ENCODE data around the gene SLF2.
A peak's percentile ranks its signal among the peaks of the same experiment; 100 is the strongest.

SLF2 gene

DNA sequence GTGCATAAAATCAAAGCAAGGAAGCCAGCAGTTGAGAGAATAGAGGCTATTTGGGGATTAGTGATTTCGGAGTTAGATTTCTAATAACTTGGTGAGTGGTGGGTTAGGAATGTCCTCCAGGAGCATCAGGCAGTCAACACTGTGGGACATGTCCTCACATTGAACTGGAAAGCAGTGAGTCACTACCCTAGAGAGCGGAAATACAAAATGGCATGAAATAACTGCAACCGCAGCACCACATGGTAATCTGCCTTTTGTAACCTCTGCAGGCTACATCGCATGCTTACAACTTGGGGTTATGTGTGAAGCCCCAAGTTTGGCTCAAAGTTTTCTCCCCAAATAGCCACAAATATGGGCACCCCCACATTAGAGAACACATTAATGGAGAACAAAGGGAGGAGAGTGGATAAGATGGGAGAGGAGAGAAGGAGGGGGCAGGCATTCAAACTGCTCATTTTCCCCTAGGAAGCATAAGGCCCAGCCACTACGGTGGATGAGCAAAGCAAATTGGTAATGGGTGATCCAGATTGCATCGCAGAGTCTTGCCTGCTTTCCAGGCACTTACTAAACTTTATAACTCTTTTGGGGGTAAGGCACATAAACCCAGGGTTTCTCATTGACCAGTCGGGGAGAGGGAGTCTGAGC lies 22.0 kb upstream of the SLF2 start:
- H3K4me3 ChIP-seq (ENCODE audit: low read length), result no peak overlapping the region
- H3K36me3 ChIP-seq (ENCODE audit: insufficient read depth, low read depth, low read length), result no peaks in the 10 kb centered on the region
- no peaks in the 10 kb centered on the region for H3K27me3 ChIP-seq (ENCODE audit: insufficient read depth, low read length)
- no peak overlapping the region for H3K27ac ChIP-seq (ENCODE audit: low read length)
- peak overlapping the region; percentile 13; the same call in 1 of the 2 replicates for H3K9ac ChIP-seq (ENCODE audit: low read depth, low read length)
- no peaks in the 10 kb centered on the region for H3K9me3 ChIP-seq (ENCODE audit: insufficient read depth, low read depth, low read length)
- peaks cover 13% of the 10 kb centered on the region for H3K4me1 ChIP-seq (ENCODE audit: insufficient read depth, low read length)

- Histone ChIP-seq H3K36me3 (ENCODE audit: insufficient read depth, low read depth, low read length) (no peaks in the 10 kb centered on the region), H3K4me1 (ENCODE audit: insufficient read depth, low read length) (peaks cover 13% of the 10 kb centered on the region), H3K9ac (ENCODE audit: low read depth, low read length) (no peak overlapping the region), H3K27me3 (ENCODE audit: insufficient read depth, low read length) (no peaks in the 10 kb centered on the region), H3K4me3 (ENCODE audit: low read length) (no peak overlapping the region), H3K27ac (ENCODE audit: low read length) (no peak overlapping the region), H3K9me3 (ENCODE audit: insufficient read depth, low read depth, low read length) (no peaks in the 10 kb centered on the region)
Observed at GRCh38 chr10:100894033-100894432, 18.7 kb upstream of the SLF2 start.

- no peak overlapping the region for H3K9ac ChIP-seq (ENCODE audit: low read depth, low read length)
- H3K4me1 ChIP-seq (ENCODE audit: insufficient read depth, low read length), result peaks cover 13% of the 10 kb centered on the region
- H3K27ac ChIP-seq (ENCODE audit: low read length), result no peak overlapping the region
Observed at GRCh38 chr10:100894589-100895294, 18.0 kb upstream of the SLF2 start.

GRCh38 chr10:100895346-100895745 lies 17.4 kb upstream of the SLF2 start:
- no peaks in the 10 kb centered on the region for H3K9me3 ChIP-seq (ENCODE audit: insufficient read depth, low read depth, low read length)
- no peak overlapping the region for H3K27ac ChIP-seq (ENCODE audit: low read length)
- no peak overlapping the region for H3K9ac ChIP-seq (ENCODE audit: low read depth, low read length)
- no peaks in the 10 kb centered on the region for H3K36me3 ChIP-seq (ENCODE audit: insufficient read depth, low read depth, low read length)
- peaks cover 8% of the 10 kb centered on the region for H3K4me1 ChIP-seq (ENCODE audit: insufficient read depth, low read length)
- H3K27me3 ChIP-seq (ENCODE audit: insufficient read depth, low read length), result no peaks in the 10 kb centered on the region
- no peak overlapping the region for H3K4me3 ChIP-seq (ENCODE audit: low read length)

More at GRCh38 chr10:100894589-100895294, 18.0 kb upstream of the SLF2 start:
- Histone ChIP-seq H3K9me3 (ENCODE audit: insufficient read depth, low read depth, low read length) (no peaks in the 10 kb centered on the region), H3K27me3 (ENCODE audit: insufficient read depth, low read length) (no peaks in the 10 kb centered on the region), H3K4me3 (ENCODE audit: low read length) (no peak overlapping the region), H3K36me3 (ENCODE audit: insufficient read depth, low read depth, low read length) (no peaks in the 10 kb centered on the region)

- Histone ChIP-seq H3K4me1 (ENCODE audit: insufficient read depth, low read length) (peaks cover 2% of the 10 kb centered on the region), H3K9me3 (ENCODE audit: insufficient read depth, low read depth, low read length) (no peaks in the 10 kb centered on the region), H3K9ac (ENCODE audit: low read depth, low read length) (no peak overlapping the region), H3K36me3 (ENCODE audit: insufficient read depth, low read depth, low read length) (no peaks in the 10 kb centered on the region), H3K27me3 (ENCODE audit: insufficient read depth, low read length) (no peaks in the 10 kb centered on the region), H3K27ac (ENCODE audit: low read length) (no peak overlapping the region), H3K4me3 (ENCODE audit: low read length) (no peak overlapping the region)
Observed at GRCh38 chr10:100895896-100896295, 16.9 kb upstream of the SLF2 start.

DNA sequence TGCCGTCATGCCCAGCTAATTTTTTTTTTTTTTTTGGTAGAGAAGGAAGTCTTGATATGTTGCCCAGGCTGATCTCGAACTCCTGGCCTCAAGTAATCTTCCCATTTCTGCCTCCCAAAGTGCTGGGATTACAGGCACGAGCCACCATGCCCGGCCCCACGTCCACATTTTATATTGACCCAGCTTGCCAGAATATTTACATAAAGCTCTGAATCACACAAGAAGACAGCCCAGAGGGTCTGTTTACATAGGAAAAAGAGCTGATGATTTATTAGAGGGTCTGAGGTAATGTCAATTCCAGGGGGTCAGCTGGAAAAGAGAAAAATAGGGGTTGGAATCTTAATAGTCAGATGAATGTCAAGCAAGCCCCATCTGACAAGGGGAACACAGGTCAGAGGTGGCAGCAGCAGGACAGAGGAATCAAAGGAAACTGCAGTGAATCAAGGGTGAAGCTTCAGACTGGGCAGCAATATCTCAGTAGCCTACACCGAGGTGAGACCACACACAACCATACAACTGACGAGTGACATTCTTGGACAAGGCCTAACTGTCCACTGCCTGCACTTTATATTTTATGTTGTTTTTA lies 15.8 kb upstream of the SLF2 start:
- H3K36me3 ChIP-seq (ENCODE audit: insufficient read depth, low read depth, low read length), result no peaks in the 10 kb centered on the region
- H3K27me3 ChIP-seq (ENCODE audit: insufficient read depth, low read length), result no peaks in the 10 kb centered on the region
- H3K27ac ChIP-seq (ENCODE audit: low read length), result no peak overlapping the region
- no peak overlapping the region for H3K9ac ChIP-seq (ENCODE audit: low read depth, low read length)
- H3K4me1 ChIP-seq (ENCODE audit: insufficient read depth, low read length), result no peaks in the 10 kb centered on the region
- no peaks in the 10 kb centered on the region for H3K9me3 ChIP-seq (ENCODE audit: insufficient read depth, low read depth, low read length)
- no peak overlapping the region for H3K4me3 ChIP-seq (ENCODE audit: low read length)

GRCh38 chr10:100897976-100898375 lies 14.8 kb upstream of the SLF2 start:
- Histone ChIP-seq H3K27me3 (ENCODE audit: insufficient read depth, low read length) (no peaks in the 10 kb centered on the region), H3K36me3 (ENCODE audit: insufficient read depth, low read depth, low read length) (no peaks in the 10 kb centered on the region), H3K9ac (ENCODE audit: low read depth, low read length) (no peak overlapping the region), H3K4me3 (ENCODE audit: low read length) (no peak overlapping the region), H3K4me1 (ENCODE audit: insufficient read depth, low read length) (no peaks in the 10 kb centered on the region), H3K27ac (ENCODE audit: low read length) (no peak overlapping the region), H3K9me3 (ENCODE audit: insufficient read depth, low read depth, low read length) (no peaks in the 10 kb centered on the region)

DNA sequence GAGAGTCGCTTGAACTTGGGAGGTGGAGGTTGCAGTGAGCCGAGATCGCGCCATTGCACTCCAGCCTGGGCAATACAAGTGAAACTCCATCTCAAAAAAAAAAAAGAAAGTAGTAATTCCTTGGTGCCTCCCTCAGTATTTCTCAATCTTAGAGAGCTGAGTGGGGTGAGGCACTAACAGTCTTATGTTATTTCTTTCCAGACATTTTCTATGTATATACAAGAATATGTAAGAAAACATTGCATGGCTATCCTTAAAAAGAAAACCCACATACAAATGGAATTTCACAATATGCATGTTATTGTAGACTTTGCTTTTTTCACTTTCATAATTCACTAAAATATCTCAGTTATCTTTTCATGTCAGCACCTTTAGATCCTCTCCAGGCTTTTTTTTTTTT lies 13.6 kb upstream of the SLF2 start:
- no peaks in the 10 kb centered on the region for H3K9me3 ChIP-seq (ENCODE audit: insufficient read depth, low read depth, low read length)
- no peak overlapping the region for H3K4me3 ChIP-seq (ENCODE audit: low read length)
- no peak overlapping the region for H3K9ac ChIP-seq (ENCODE audit: low read depth, low read length)
- no peaks in the 10 kb centered on the region for H3K36me3 ChIP-seq (ENCODE audit: insufficient read depth, low read depth, low read length)
- H3K27me3 ChIP-seq (ENCODE audit: insufficient read depth, low read length), result no peaks in the 10 kb centered on the region
- no peaks in the 10 kb centered on the region for H3K4me1 ChIP-seq (ENCODE audit: insufficient read depth, low read length)
- no peak overlapping the region for H3K27ac ChIP-seq (ENCODE audit: low read length)

DNA sequence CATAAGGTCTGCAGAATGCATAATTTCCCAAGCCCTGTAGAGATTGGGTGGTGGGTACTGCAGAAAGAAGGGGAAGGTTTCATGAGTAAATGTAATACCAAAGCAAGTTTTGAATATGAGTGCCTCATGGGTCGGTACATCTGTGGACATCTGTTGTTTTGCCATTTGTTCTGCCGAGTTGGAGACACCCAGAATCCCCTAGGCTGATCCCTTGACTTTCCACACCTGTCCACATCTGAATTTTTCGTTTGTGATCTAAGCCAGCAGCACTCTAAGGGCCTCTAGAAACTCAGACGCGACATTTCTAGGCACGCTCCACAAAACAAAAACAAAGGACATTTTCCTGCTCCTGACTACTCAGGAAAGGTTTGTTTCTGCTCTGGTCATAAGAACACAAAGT lies 11.7 kb upstream of the SLF2 start:
- Histone ChIP-seq H3K9ac (ENCODE audit: low read depth, low read length) (no peak overlapping the region), H3K36me3 (ENCODE audit: insufficient read depth, low read depth, low read length) (no peaks in the 10 kb centered on the region), H3K4me1 (ENCODE audit: insufficient read depth, low read length) (no peaks in the 10 kb centered on the region), H3K9me3 (ENCODE audit: insufficient read depth, low read depth, low read length) (no peaks in the 10 kb centered on the region), H3K27ac (ENCODE audit: low read length) (no peak overlapping the region), H3K4me3 (ENCODE audit: low read length) (no peak overlapping the region), H3K27me3 (ENCODE audit: insufficient read depth, low read length) (no peaks in the 10 kb centered on the region)

GRCh38 chr10:100902622-100903021 lies 10.1 kb upstream of the SLF2 start:
- Histone ChIP-seq H3K4me3 (ENCODE audit: low read length) (no peak overlapping the region), H3K9ac (ENCODE audit: low read depth, low read length) (no peak overlapping the region), H3K4me1 (ENCODE audit: insufficient read depth, low read length) (no peaks in the 10 kb centered on the region), H3K27ac (ENCODE audit: low read length) (no peak overlapping the region), H3K36me3 (ENCODE audit: insufficient read depth, low read depth, low read length) (no peaks in the 10 kb centered on the region), H3K27me3 (ENCODE audit: insufficient read depth, low read length) (no peaks in the 10 kb centered on the region), H3K9me3 (ENCODE audit: insufficient read depth, low read depth, low read length) (no peaks in the 10 kb centered on the region)

- H3K9me3 ChIP-seq (ENCODE audit: insufficient read depth, low read depth, low read length), result no peaks in the 10 kb centered on the region
- no peaks in the 10 kb centered on the region; the same call in 1 of the 2 replicates for H3K4me1 ChIP-seq (ENCODE audit: insufficient read depth, low read length)
- H3K4me3 ChIP-seq (ENCODE audit: low read length), result no peak overlapping the region
Observed at GRCh38 chr10:100904917-100905316, 7.8 kb upstream of the SLF2 start.

DNA sequence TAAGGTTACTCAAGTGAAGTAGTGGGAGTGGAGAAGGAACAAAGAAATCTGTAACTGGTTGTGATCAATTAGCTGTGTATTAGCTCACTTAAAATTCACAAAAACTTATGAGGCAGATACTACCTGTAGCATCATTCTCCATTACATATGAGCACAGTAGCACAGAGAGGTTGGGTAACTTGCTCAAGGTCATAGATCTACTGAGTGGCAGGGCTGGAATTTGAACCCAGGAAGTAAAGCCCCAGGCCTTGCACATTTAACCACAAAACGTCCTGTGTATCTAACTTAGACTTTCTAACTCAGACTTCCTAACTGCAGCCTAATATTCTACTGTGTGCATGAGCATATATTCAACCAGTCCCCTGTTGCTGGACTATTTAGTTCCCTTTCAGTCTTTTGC lies 5.6 kb upstream of the SLF2 start:
- no peak overlapping the region for H3K27ac ChIP-seq (ENCODE audit: low read length)
- H3K36me3 ChIP-seq (ENCODE audit: insufficient read depth, low read depth, low read length), result no peaks in the 10 kb centered on the region
- H3K4me3 ChIP-seq (ENCODE audit: low read length), result no peak overlapping the region
- H3K4me1 ChIP-seq (ENCODE audit: insufficient read depth, low read length), result peaks cover 9% of the 10 kb centered on the region; the same call in 1 of the 2 replicates
- H3K9ac ChIP-seq (ENCODE audit: low read depth, low read length), result no peak overlapping the region
- H3K9me3 ChIP-seq (ENCODE audit: insufficient read depth, low read depth, low read length), result no peaks in the 10 kb centered on the region
- H3K27me3 ChIP-seq (ENCODE audit: insufficient read depth, low read length), result no peaks in the 10 kb centered on the region

More at GRCh38 chr10:100904917-100905316, 7.8 kb upstream of the SLF2 start:
- no peaks in the 10 kb centered on the region for H3K36me3 ChIP-seq (ENCODE audit: insufficient read depth, low read depth, low read length)
- no peak overlapping the region for H3K9ac ChIP-seq (ENCODE audit: low read depth, low read length)
- no peak overlapping the region for H3K27ac ChIP-seq (ENCODE audit: low read length)
- no peaks in the 10 kb centered on the region for H3K27me3 ChIP-seq (ENCODE audit: insufficient read depth, low read length)
